ENCODE measurements around the gene TSPAN11.

TSPAN11 gene

DNA sequence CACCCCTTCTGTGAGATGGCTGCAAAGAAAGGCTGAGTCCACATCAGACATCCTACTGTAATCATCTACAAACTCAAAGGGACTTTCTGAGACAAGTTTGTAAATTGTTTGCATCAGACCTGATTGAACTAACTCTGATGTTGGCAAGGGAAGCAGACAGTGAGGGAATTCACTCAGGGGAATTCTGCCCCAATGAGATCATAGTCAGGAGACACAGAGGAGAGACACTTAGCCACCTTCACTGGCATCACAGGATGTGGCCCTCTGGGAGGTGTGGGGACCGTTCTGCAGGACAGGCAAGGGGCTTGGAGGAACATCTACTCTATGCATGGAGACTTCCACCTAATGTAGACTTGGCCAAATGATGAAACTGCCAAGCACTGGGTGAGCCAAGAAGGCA is 76.5 kb downstream of the TSPAN11 start:
- no peak overlapping the region for H3K27ac ChIP-seq
- TF ChIP-seq, protein P1, sequence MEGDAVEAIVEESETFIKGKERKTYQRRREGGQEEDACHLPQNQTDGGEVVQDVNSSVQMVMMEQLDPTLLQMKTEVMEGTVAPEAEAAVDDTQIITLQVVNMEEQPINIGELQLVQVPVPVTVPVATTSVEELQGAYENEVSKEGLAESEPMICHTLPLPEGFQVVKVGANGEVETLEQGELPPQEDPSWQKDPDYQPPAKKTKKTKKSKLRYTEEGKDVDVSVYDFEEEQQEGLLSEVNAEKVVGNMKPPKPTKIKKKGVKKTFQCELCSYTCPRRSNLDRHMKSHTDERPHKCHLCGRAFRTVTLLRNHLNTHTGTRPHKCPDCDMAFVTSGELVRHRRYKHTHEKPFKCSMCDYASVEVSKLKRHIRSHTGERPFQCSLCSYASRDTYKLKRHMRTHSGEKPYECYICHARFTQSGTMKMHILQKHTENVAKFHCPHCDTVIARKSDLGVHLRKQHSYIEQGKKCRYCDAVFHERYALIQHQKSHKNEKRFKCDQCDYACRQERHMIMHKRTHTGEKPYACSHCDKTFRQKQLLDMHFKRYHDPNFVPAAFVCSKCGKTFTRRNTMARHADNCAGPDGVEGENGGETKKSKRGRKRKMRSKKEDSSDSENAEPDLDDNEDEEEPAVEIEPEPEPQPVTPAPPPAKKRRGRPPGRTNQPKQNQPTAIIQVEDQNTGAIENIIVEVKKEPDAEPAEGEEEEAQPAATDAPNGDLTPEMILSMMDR (IDR thresholded peaks at IDR 0.05) = no peak
- no peak for TF ChIP-seq ZFX (IDR thresholded peaks at IDR 0.05; ENCODE audit: borderline replicate concordance)

DNA sequence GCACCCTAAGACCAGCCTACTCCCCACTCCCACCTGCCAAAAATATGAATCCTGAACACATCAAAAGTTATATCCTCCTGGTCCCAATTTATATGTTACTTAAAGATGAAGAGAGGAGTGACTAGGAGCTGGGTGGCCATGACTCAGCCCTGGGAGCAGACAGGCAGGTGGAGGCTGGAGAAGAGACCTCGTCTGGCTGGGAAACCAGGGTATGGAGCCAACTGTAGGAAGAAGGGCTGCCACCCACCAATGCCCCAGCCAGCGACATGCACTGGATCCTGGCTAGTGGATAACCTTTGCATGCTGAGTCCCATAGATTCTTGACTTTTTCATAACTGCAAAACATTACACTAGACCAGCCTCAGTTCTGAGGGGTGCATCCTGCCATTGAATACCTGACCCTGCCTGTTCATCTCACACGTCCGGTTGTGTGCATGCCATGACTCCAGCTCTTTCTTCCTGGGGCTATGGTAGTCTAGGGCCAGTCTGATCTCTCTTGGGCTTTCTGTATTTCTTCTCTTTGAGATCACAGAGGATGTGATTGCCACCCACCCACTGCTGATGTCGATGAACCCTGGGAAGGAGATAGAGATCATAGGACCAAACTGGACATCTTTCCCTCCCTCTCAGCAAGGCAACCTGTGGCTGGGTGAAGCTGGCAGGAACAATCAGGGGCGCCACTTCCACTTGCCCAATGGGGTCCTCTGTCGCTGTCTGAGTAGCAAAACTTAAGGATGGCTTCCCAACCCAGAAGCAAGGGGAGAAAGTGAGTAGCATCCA is 77.5 kb downstream of the TSPAN11 start:
- TF ChIP-seq, protein P1 (IDR thresholded peaks at IDR 0.05) = no peak
- no peak for TF ChIP-seq ZFX (IDR thresholded peaks at IDR 0.05; ENCODE audit: borderline replicate concordance)
- no peak overlapping the region for H3K27ac ChIP-seq

DNA sequence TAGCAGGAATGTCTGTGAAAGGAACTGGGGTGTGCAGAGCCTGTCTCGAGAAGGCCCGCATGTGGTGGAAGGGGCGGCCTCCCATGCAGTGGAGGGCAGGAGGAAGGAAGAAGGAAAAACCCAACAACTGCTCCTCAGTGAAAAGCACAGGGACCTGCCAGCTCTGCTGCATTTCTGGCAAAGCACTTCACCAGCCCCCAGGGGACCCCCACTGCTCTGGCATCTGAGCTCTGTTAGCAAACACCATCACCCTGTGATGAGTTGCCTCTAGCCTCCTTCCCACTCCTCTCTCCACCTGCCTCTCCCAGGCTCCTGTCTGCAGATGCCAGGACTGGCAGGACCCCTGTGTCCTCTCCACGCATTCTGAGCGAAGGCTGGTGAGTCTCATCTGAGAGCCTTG is 78.1 kb downstream of the TSPAN11 start:
- no peak overlapping the region for H3K27ac ChIP-seq
- no peak for TF ChIP-seq ZFX (IDR thresholded peaks at IDR 0.05; ENCODE audit: borderline replicate concordance)
- TF ChIP-seq, protein P1 (IDR thresholded peaks at IDR 0.05) = no peak

DNA sequence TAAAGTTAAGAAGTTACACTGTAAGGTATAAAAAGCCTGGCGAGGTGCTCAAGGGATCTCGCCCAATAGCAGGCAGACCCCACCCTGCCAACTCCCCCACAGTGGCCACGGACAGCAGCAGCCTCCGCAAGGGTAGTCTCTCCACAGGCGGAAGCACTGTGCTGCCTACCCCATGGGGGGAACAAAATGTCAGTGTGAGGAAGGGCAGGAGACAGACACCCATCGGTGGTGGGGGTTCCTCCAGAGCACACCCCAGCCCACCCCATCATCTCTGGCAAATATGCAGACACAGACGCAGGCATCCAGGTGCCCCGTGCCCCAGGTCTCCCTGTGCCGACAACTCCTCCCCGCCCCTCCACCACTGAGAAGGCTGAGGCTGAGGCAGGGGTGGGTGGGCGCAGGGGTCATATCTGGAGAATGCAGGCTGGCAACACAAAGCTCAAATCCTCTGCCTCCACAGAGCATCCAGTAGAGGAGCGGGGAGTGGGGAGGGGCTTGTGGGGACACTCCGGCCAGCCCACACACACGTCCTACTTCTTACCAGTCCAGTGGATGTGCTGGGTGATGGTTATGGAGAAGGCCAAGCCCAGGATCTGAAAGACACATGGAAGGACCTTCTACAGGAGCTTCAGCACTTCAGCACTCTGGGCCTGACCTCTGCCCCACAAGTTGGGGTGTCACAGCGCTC is 78.9 kb downstream of the TSPAN11 start:
- H3K27ac ChIP-seq = no peak overlapping the region
- no peak for TF ChIP-seq ZFX (IDR thresholded peaks at IDR 0.05; ENCODE audit: borderline replicate concordance)
- TF ChIP-seq, protein P1 (IDR thresholded peaks at IDR 0.05) = no peak

DNA sequence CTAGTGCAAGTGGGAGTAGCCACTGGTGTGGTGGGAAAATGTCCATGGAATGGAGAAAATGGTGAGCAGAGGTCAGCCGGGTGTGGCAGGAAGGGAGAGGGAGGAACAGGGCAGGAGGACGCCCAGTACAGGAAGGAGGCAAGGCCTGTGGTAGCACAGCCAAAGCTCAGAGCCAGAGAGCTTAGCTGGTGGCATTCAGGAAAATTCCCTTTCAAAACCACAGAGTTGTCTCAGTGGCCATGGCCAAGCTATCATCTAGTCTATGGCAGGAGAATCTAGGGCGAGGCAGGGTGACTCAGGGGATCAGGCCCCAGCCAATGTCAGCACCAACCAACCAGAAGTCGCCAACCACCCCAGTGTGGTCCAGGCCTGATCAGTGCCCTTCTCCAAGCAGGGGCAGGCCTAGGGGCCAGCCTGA is 79.4 kb downstream of the TSPAN11 start:
- TF ChIP-seq ZFX (IDR thresholded peaks at IDR 0.05; ENCODE audit: borderline replicate concordance) = no peak
- TF ChIP-seq, protein P1 (IDR thresholded peaks at IDR 0.05) = no peak
- no peak overlapping the region for H3K27ac ChIP-seq

DNA sequence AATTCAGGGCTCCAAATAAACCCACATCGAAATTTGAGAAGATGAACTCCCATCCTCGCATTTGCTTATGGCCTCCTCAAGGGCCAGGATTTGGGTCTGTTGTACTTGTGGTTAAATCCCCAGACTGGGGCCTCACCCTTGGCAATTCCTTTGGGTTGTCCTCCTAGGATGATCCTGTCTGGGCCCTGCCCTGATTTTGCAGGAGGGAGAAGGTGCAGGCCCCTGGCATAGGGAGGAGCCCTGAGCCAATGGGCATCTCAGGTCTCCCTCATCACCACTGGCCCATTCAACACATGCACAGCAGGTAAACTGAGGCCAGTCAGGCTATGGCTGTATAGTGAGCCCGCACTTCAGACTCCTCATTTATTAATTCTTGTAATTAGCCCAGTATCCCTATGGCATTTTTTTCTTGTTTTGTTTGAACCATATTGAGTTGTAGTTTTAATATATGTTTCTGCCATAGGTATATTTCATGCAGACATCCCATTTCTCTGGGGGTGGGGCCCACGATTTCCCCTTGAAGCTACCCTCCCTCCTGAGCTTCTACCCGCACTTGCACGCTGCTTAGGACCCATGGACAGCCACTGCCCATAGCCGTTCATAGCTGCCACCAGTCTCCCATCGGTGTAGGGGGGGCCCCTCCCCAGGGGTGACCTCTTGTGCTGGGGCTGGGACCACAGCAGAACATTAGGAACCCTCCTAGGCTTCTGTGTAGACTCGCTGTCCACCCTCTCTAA is 80.0 kb downstream of the TSPAN11 start:
- no peak overlapping the region for H3K27ac ChIP-seq
- TF ChIP-seq, protein P1 (IDR thresholded peaks at IDR 0.05) = no peak
- no peak for TF ChIP-seq ZFX (IDR thresholded peaks at IDR 0.05; ENCODE audit: borderline replicate concordance)

Data from 22Rv1 (cell line).